ENCODE data around the gene TAPT1. TPM values are rescaled to one million over a fixed set of nuclear protein-coding genes. Genes with fewer than 3 reads are reported as not detected.

The TAPT1 gene
- total RNA-seq, 6 donors from 2014 or later: 22.3 to 79.0 (median 48.1) TPM

- TF ChIP-seq POLR2A (IDR thresholded peaks at IDR 0.05) (no peak), EP300 (IDR thresholded peaks at IDR 0.05) (no peak), POLR2AphosphoS5 (IDR thresholded peaks at IDR 0.05) (no peak), CTCF (IDR thresholded peaks at IDR 0.05) (no peak)
- Histone ChIP-seq H3K9me3 (no peaks in the 10 kb centered on the region), H3K27me3 (no peaks in the 10 kb centered on the region), H3K27ac (no peak overlapping the region), H3K4me1 (peaks cover 0 to 4% (median 0%) of the 10 kb centered on the region in 4 donors), H3K36me3 (no peaks in the 10 kb centered on the region), H3K4me3 (no peak overlapping the region)
- no peak for ATAC-seq (ENCODE audit: low FRiP score in 2 of 2)
- peak in 1 of 2 donors; percentile 38 for DNase-seq
- 85 to 86% methylated on average over 5 of the region's 5 CpGs for WGBS, 2 donors
These were observed 89.4 kb downstream of the TAPT1 start for GRCh38 chr4:16136827-16137226.

- no peak overlapping the region for H3K27ac ChIP-seq
- H3K4me1 ChIP-seq: peaks cover 0 to 4% (median 0%) of the 10 kb centered on the region in 4 donors
- no peak overlapping the region for H3K4me3 ChIP-seq
- DNase-seq (no peak), ATAC-seq (ENCODE audit: low FRiP score in 2 of 2) (no peak)
- TF ChIP-seq EP300 (IDR thresholded peaks at IDR 0.05) (no peak), CTCF (IDR thresholded peaks at IDR 0.05) (no peak), POLR2AphosphoS5 (IDR thresholded peaks at IDR 0.05) (no peak), POLR2A (IDR thresholded peaks at IDR 0.05) (no peak)
- H3K36me3 ChIP-seq: no peaks in the 10 kb centered on the region
- WGBS, 2 donors: 38 to 79% methylated on average over 1 of the region's 1 CpG
- H3K27me3 ChIP-seq: no peaks in the 10 kb centered on the region
- no peaks in the 10 kb centered on the region for H3K9me3 ChIP-seq
These were observed 90.0 kb downstream of the TAPT1 start for GRCh38 chr4:16136311-16136710.

GRCh38 chr4:16133406-16133805 lies 92.9 kb downstream of the TAPT1 start:
- ATAC-seq (ENCODE audit: low FRiP score in 2 of 2) (no peak), DNase-seq (no peak)
- 89 to 95% methylated on average over 1 of the region's 1 CpG for WGBS, 2 donors
- Histone ChIP-seq H3K4me1 (no peaks in the 10 kb centered on the region), H3K27ac (no peak overlapping the region), H3K4me3 (no peak overlapping the region), H3K9me3 (no peaks in the 10 kb centered on the region), H3K27me3 (no peaks in the 10 kb centered on the region), H3K36me3 (no peaks in the 10 kb centered on the region)
- TF ChIP-seq CTCF (IDR thresholded peaks at IDR 0.05) (no peak), POLR2AphosphoS5 (IDR thresholded peaks at IDR 0.05) (no peak), POLR2A (IDR thresholded peaks at IDR 0.05) (no peak), EP300 (IDR thresholded peaks at IDR 0.05) (no peak)

- ATAC-seq (ENCODE audit: low FRiP score in 2 of 2) (no peak), DNase-seq (no peak)
- Histone ChIP-seq H3K9me3 (no peaks in the 10 kb centered on the region), H3K4me3 (no peak overlapping the region), H3K36me3 (no peaks in the 10 kb centered on the region), H3K27ac (no peak overlapping the region), H3K27me3 (no peaks in the 10 kb centered on the region), H3K4me1 (no peaks in the 10 kb centered on the region)
- WGBS, 2 donors: 89 to 100% methylated on average over 1 of the region's 1 CpG
- no peak for TF ChIP-seq POLR2A (IDR thresholded peaks at IDR 0.05)
- TF ChIP-seq CTCF (IDR thresholded peaks at IDR 0.05): no peak
- no peak for TF ChIP-seq EP300 (IDR thresholded peaks at IDR 0.05)
- no peak for TF ChIP-seq POLR2AphosphoS5 (IDR thresholded peaks at IDR 0.05)
These were observed 95.0 kb downstream of the TAPT1 start for GRCh38 chr4:16131293-16131692.

- H3K27me3 ChIP-seq: no peaks in the 10 kb centered on the region
- no peaks in the 10 kb centered on the region for H3K36me3 ChIP-seq
- TF ChIP-seq POLR2A (IDR thresholded peaks at IDR 0.05) (no peak), EP300 (IDR thresholded peaks at IDR 0.05) (no peak), POLR2AphosphoS5 (IDR thresholded peaks at IDR 0.05) (no peak), CTCF (IDR thresholded peaks at IDR 0.05) (no peak)
- H3K9me3 ChIP-seq: no peaks in the 10 kb centered on the region
- 40 to 45% methylated on average over 1 of the region's 1 CpG for WGBS, 2 donors
- ATAC-seq (ENCODE audit: low FRiP score in 2 of 2): no peak
- DNase-seq: no peak
- H3K4me3 ChIP-seq: no peak overlapping the region
- H3K4me1 ChIP-seq: no peaks in the 10 kb centered on the region
- H3K27ac ChIP-seq: no peak overlapping the region
These were observed 96.9 kb downstream of the TAPT1 start for GRCh38 chr4:16129336-16129735.

Measured in upper lobe of left lung (tissue), 6 donors.